HL-60 (cell line): Measurements from ENCODE around the gene PCIF1.
A peak's percentile ranks its signal among the peaks of the same experiment; 100 is the strongest.

ENCODE experiments used
- DNase-seq, 2 experiments: peaks; one replicate each; pipeline ENCODE4 v3.0.0-alpha.2; 2010 to 2020; ENCODE audit warnings: low read depth in 1 of 2, low spot score in 1 of 2
- H3K27ac ChIP-seq: fragments of 250-450 bp; sonication (Bioruptor Pico); replicated peaks from 2 replicates; pipeline ENCODE4 v1.5.1; 2020; ENCODE audit warnings: mild to moderate bottlenecking, moderate library complexity
- H3K27me3 ChIP-seq: fragments of 250-450 bp; sonication (Bioruptor Pico); 2 replicates; pipeline ENCODE4 v1.5.1; 2021; ENCODE audit warnings: mild to moderate bottlenecking, moderate library complexity; ENCODE audit not compliant: insufficient read depth, poor library complexity, severe bottlenecking
- H3K4me3 ChIP-seq: replicated peaks from 2 replicates; pipeline ENCODE4 v1.5.1; 2011; ENCODE audit warnings: mild to moderate bottlenecking, control low read depth, low read length; ENCODE audit not compliant: insufficient read depth
- GABPA ChIP-seq: IDR thresholded peaks from 2 replicates; pipeline ENCODE4 v1.6.1; 2012; ENCODE audit warnings: low read depth
- POLR2AphosphoS5 ChIP-seq: IDR thresholded peaks from 2 replicates; pipeline ENCODE4 v1.6.1; 2012; ENCODE audit warnings: low read depth
- SPI1 ChIP-seq: IDR thresholded peaks from 2 replicates; pipeline ENCODE4 v1.6.1; 2012; ENCODE audit warnings: low read depth, mild to moderate bottlenecking, borderline replicate concordance
- TF ChIP-seq, protein P1 (sequence below): IDR thresholded peaks from 2 replicates; pipeline ENCODE4 v1.6.1; 2012; ENCODE audit warnings: low read depth; ENCODE audit not compliant: insufficient replicate concordance
- TF ChIP-seq, protein P2 (sequence below): IDR thresholded peaks from one replicate; pipeline ENCODE4 v1.5.1; 2011; ENCODE audit warnings: low read length, control low read depth, inconsistent platforms; ENCODE audit not compliant: insufficient read depth

Gene PCIF1

DNA sequence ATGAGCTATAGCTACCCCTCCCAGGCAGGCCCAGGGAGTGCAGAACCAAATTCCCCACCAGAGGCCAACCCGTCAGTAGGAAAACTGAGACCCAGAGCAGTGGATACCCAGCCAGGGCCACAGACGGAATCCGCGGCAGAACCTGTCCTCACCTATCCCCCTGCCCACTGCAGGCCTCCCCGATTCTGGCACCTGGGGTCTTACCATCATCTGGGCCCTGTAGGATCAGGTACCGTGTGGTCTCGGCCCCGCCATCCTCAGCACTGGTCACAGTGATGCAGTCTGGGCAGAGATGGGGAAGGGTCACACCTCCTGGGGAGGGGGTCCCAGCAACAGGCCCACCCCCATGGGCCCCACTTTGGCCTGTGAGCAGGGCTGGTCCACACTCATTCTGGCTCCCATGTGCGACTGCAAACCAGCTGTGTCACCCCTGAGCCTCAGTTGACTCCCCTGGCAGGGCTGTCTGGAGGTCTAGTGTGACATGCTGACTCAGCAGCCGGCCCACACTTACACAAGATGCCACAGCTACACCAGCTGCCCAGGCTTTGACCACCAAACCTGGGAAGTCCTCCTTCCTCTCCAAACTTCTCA lies 33.7 kb downstream of the PCIF1 start:
- H3K27ac ChIP-seq = no peak overlapping the region
- H3K27me3 ChIP-seq = no peaks in the 10 kb centered on the region
- no peak for TF ChIP-seq GABPA
- TF ChIP-seq, protein P1, sequence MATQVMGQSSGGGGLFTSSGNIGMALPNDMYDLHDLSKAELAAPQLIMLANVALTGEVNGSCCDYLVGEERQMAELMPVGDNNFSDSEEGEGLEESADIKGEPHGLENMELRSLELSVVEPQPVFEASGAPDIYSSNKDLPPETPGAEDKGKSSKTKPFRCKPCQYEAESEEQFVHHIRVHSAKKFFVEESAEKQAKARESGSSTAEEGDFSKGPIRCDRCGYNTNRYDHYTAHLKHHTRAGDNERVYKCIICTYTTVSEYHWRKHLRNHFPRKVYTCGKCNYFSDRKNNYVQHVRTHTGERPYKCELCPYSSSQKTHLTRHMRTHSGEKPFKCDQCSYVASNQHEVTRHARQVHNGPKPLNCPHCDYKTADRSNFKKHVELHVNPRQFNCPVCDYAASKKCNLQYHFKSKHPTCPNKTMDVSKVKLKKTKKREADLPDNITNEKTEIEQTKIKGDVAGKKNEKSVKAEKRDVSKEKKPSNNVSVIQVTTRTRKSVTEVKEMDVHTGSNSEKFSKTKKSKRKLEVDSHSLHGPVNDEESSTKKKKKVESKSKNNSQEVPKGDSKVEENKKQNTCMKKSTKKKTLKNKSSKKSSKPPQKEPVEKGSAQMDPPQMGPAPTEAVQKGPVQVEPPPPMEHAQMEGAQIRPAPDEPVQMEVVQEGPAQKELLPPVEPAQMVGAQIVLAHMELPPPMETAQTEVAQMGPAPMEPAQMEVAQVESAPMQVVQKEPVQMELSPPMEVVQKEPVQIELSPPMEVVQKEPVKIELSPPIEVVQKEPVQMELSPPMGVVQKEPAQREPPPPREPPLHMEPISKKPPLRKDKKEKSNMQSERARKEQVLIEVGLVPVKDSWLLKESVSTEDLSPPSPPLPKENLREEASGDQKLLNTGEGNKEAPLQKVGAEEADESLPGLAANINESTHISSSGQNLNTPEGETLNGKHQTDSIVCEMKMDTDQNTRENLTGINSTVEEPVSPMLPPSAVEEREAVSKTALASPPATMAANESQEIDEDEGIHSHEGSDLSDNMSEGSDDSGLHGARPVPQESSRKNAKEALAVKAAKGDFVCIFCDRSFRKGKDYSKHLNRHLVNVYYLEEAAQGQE = no peak
- TF ChIP-seq, protein P2, sequence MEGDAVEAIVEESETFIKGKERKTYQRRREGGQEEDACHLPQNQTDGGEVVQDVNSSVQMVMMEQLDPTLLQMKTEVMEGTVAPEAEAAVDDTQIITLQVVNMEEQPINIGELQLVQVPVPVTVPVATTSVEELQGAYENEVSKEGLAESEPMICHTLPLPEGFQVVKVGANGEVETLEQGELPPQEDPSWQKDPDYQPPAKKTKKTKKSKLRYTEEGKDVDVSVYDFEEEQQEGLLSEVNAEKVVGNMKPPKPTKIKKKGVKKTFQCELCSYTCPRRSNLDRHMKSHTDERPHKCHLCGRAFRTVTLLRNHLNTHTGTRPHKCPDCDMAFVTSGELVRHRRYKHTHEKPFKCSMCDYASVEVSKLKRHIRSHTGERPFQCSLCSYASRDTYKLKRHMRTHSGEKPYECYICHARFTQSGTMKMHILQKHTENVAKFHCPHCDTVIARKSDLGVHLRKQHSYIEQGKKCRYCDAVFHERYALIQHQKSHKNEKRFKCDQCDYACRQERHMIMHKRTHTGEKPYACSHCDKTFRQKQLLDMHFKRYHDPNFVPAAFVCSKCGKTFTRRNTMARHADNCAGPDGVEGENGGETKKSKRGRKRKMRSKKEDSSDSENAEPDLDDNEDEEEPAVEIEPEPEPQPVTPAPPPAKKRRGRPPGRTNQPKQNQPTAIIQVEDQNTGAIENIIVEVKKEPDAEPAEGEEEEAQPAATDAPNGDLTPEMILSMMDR = no peak
- no peak for TF ChIP-seq POLR2AphosphoS5
- no peak for TF ChIP-seq SPI1
- H3K4me3 ChIP-seq = no peak overlapping the region
- no peak for DNase-seq

DNA sequence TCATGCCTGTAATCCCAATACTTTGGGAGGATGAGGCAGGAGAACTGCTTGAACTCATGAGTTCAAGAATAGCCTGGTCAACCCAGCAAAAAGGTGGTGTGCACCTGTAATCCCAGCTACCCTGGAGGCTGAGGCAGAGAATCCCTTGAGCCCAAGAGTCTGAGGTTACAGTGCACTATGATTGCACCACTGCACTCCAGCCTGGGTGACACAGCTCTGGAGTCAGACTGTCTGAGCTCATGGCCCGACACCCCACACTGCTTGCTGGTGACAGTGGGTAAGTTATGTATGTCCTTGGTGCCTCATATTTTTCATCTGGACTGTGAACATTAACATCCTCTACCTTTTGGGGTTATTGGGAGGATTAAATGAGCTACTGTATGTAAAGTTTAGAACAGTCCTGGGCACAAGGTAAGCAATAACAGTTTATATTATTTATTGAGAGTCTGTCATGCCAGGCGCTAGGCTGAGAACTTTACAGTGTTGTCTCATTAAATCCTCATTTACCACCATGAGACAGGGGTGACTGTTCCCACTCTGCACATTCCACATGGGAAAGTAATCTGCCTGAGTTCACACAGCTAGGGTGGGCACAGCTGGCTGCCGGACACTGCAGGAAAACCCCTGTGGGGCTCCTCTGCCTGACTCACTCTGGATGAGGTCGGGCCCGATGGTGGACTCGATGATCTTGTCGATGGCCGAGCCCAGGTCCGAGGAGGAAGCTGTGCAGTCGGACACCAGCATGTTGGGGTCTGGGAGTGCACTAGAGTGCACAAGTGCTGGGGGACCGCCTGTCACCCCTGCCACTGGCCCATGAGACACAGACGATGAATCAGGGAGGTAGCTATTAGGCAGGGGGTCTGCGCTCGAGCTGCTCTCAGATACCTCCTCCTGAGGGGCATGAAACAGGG lies 34.6 kb downstream of the PCIF1 start:
- DNase-seq = no peak
- no peak overlapping the region for H3K27ac ChIP-seq
- TF ChIP-seq SPI1 (no peak), GABPA (no peak), POLR2AphosphoS5 (no peak)
- TF ChIP-seq, protein P1 = no peak
- TF ChIP-seq, protein P2 = no peak
- no peaks in the 10 kb centered on the region for H3K27me3 ChIP-seq
- H3K4me3 ChIP-seq = no peak overlapping the region

DNA sequence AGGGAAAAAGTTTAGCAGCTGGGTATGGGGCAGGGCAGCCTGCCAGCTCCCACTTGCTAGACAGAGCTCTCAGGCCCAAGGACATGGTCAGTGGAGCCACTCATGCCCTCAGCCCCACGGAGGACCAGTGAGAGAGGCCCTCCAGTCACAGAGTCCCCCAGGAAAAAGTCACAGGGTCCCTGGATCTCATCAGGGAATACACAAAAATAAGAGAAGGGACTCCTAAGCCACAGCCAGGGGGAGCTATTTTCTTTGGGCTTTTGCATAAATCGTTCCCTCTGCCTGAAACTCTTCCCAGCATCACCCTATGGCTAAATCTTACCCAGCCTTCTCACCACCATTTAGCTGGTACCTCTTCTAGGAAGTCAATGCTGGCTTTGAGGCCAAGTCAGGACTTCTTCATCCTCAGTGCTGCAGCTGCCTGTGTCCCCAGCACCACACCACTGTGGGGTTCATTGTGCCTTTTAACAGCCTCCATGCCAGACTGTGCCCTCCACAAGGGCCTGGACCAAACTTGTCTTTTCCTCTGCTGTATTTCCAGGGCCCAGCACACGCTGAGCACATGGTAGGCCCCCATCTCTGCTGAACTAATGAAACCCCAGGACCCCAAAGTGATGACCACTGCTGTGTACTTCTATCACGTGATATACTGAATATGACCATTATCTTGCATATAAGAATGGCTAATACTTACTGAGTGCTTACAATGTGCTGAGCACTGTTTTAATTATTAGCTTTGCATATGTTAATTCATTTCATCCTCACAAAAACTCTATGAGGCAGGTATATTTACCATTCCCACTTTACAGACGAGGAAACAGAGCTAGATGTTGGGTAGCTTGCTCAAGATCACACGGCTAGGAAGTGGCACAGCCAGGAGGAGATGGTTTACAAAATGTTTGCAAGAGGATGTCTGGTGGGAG lies 35.5 kb downstream of the PCIF1 start:
- no peak for TF ChIP-seq SPI1
- TF ChIP-seq, protein P2 = peak; percentile 83
- Histone ChIP-seq H3K27ac (peak overlapping the region; percentile 100), H3K4me3 (peak overlapping the region; percentile 94), H3K27me3 (no peaks in the 10 kb centered on the region)
- DNase-seq = peak in 1 of 2 experiments; percentile 55
